H1 (cell line): ENCODE results near the gene MIA2. TPM values are rescaled to one million over a fixed set of nuclear protein-coding genes. Genes with fewer than 3 reads are reported as not detected.
"Not testable (repeated sequence)": the region's sequence is repeated elsewhere in the genome, so short reads cannot be mapped to it uniquely, and the experiment has no call there.

Experiments used
- CTCF ChIA-PET: fragments of 300-600 bp; sonication (Branson Sonifier 250); formaldehyde crosslinking; loops from one replicate; lab custom pipeline; 2021; ENCODE audit not compliant: partially characterized antibody; lab: Charles Lee
- POLR2A ChIA-PET: fragments of 300-600 bp; sonication (Branson Sonifier 250); formaldehyde crosslinking; loops from one replicate; lab custom pipeline; 2021; ENCODE audit warnings: inconsistent platforms; ENCODE audit not compliant: partially characterized antibody; lab: Charles Lee
- DNase-seq, 2 experiments: peaks; one replicate each; pipeline versions ENCODE4 v3.0.0 to v3.0.0-alpha.2; 2010 to 2022; ENCODE audit warnings: low spot score in 2 of 2, low read depth in 1 of 2, mixed read lengths in 1 of 2
- FAIRE-seq: peaks from 2 replicates; lab custom pipeline; 2011; peaks lifted over from hg19 to GRCh38; lab: Jason Lieb, UNC
- H2AFZ ChIP-seq: 2 replicates; pipeline ENCODE4 v1.8.1; 2012; ENCODE audit warnings: low read length, inconsistent platforms
- H2AK5ac ChIP-seq: 2 replicates; pipeline ENCODE4 v1.6.1; 2013; ENCODE audit warnings: low read depth, low read length
- H2BK120ac ChIP-seq: replicated peaks from 2 replicates; pipeline ENCODE3; 2013; ENCODE audit warnings: low read depth, low read length, inconsistent platforms
- H2BK12ac ChIP-seq: 2 replicates; pipeline ENCODE4 v1.6.1; 2013; ENCODE audit warnings: low read depth, low read length
- H2BK15ac ChIP-seq: 2 replicates; pipeline ENCODE4 v1.6.1; 2013; ENCODE audit warnings: low read length
- H2BK20ac ChIP-seq: 2 replicates; pipeline ENCODE4 v1.6.1; 2013; ENCODE audit warnings: low read length
- H2BK5ac ChIP-seq: 2 replicates; pipeline ENCODE4 v1.6.1; 2013; ENCODE audit warnings: low read depth, low read length
- H3K14ac ChIP-seq: 2 replicates; pipeline ENCODE4 v1.6.1; 2013; ENCODE audit warnings: inconsistent platforms; ENCODE audit not compliant: insufficient read length
- H3K18ac ChIP-seq: 2 replicates; pipeline ENCODE4 v1.6.1; 2013; ENCODE audit warnings: low read length; ENCODE audit errors: extremely low read depth
- H3K23ac ChIP-seq: 2 replicates; pipeline ENCODE4 v1.6.1; 2013; ENCODE audit warnings: inconsistent platforms; ENCODE audit not compliant: insufficient read length
- H3K23me2 ChIP-seq: 2 replicates; pipeline ENCODE4 v1.6.1; 2013; ENCODE audit warnings: low read depth, low read length
- H3K27ac ChIP-seq: 2 replicates; pipeline ENCODE4 v1.6.1; 2011; ENCODE audit warnings: low read depth, low read length, inconsistent platforms
- H3K27me3 ChIP-seq, 4 experiments: replicated peaks in 1 of 4; 1 replicate in 1 of 4; 2 replicates in 3 of 4; pipeline versions ENCODE4 v1.6.1 to v1.8.1; 2011 to 2013; ENCODE audit warnings: low read length in 3 of 4, mild to moderate bottlenecking in 3 of 4, inconsistent platforms in 2 of 4, mixed read lengths in 2 of 4, moderate library complexity in 1 of 4; ENCODE audit not compliant: control insufficient read depth in 3 of 4, insufficient read depth in 3 of 4; ENCODE audit errors: extremely low read depth in 1 of 4
- H3K36me3 ChIP-seq, 4 experiments: 2 replicates each; pipeline versions ENCODE4 v1.6.1 to v1.8.1; 2011 to 2013; ENCODE audit warnings: mild to moderate bottlenecking in 4 of 4, low read length in 3 of 4, moderate library complexity in 2 of 4, control low read depth in 1 of 4, inconsistent platforms in 1 of 4; ENCODE audit not compliant: insufficient read depth in 4 of 4, control insufficient read depth in 2 of 4
- H3K4ac ChIP-seq: replicated peaks from 2 replicates; pipeline ENCODE3; 2013; ENCODE audit warnings: low read length, low read depth, mixed read lengths, inconsistent platforms; ENCODE audit not compliant: insufficient read length
- H3K4me1 ChIP-seq, 4 experiments: replicated peaks in 1 of 4; 1 replicate in 1 of 4; 2 replicates in 3 of 4; pipeline versions ENCODE4 v1.6.1 to v1.8.1; 2011 to 2013; ENCODE audit warnings: low read length in 3 of 4, inconsistent platforms in 2 of 4, mixed read lengths in 1 of 4; ENCODE audit not compliant: insufficient read depth in 4 of 4, control insufficient read depth in 3 of 4
- H3K4me2 ChIP-seq, 2 experiments: 2 replicates each; pipeline versions ENCODE4 v1.6.1 to v1.8.1; 2011 to 2013; ENCODE audit warnings: low read depth in 2 of 2, low read length in 2 of 2, control low read depth in 1 of 2, inconsistent platforms in 1 of 2, mild to moderate bottlenecking in 1 of 2; ENCODE audit not compliant: insufficient read depth in 1 of 2
- H3K4me3 ChIP-seq, 4 experiments: fragments of 200-600, 300-600 bp in 1 of 4; sonication (generic), shearing (Covaris generic), sonication (Bioruptor Twin) in 1 of 4; 2 replicates each; pipeline versions ENCODE4 v1.5.1 to v1.8.1; 2011 to 2016; ENCODE audit warnings: low read length in 4 of 4, low read depth in 3 of 4, control low read depth in 2 of 4, inconsistent platforms in 2 of 4, mild to moderate bottlenecking in 2 of 4, mixed read lengths in 1 of 4, moderate library complexity in 1 of 4; ENCODE audit not compliant: insufficient read depth in 2 of 4; ENCODE audit errors: extremely low read depth in 1 of 4
- H3K56ac ChIP-seq: replicated peaks from 2 replicates; pipeline ENCODE3; 2013; ENCODE audit warnings: low read depth, mild to moderate bottlenecking, mixed read lengths, low read length, inconsistent platforms; ENCODE audit not compliant: insufficient read length
- H3K79me1 ChIP-seq: 2 replicates; pipeline ENCODE4 v1.6.1; 2013; ENCODE audit warnings: low read depth, low read length, control low read depth
- H3K79me2 ChIP-seq, 2 experiments: 2 replicates each; pipeline versions ENCODE4 v1.6.1 to v1.8.1; 2012 to 2013; ENCODE audit warnings: low read length in 2 of 2, mild to moderate bottlenecking in 2 of 2, inconsistent platforms in 1 of 2; ENCODE audit not compliant: insufficient read depth in 2 of 2, control insufficient read depth in 1 of 2
- H3K9ac ChIP-seq, 4 experiments: replicated peaks in 1 of 4; 1 replicate in 1 of 4; 2 replicates in 3 of 4; pipeline versions ENCODE4 v1.6.1 to v1.8.1; 2011 to 2013; ENCODE audit warnings: low read depth in 3 of 4, low read length in 3 of 4, control low read depth in 2 of 4, mild to moderate bottlenecking in 2 of 4, moderate library complexity in 2 of 4, inconsistent platforms in 1 of 4; ENCODE audit errors: extremely low read depth in 1 of 4
- H3K9me3 ChIP-seq, 2 experiments: 2 replicates each; pipeline versions ENCODE4 v1.6.1 to v1.8.1; 2012 to 2013; ENCODE audit warnings: mild to moderate bottlenecking in 2 of 2, moderate library complexity in 2 of 2, control low read depth in 1 of 2, inconsistent platforms in 1 of 2, low read depth in 1 of 2, low read length in 1 of 2, mixed read lengths in 1 of 2; ENCODE audit not compliant: insufficient read depth in 2 of 2
- H4K20me1 ChIP-seq, 2 experiments: replicated peaks in 1 of 2; 2 replicates each; pipeline versions ENCODE3 to v1.8.1; 2011 to 2013; ENCODE audit warnings: inconsistent platforms in 2 of 2, low read length in 2 of 2, mild to moderate bottlenecking in 1 of 2; ENCODE audit not compliant: insufficient read depth in 2 of 2, control insufficient read depth in 1 of 2
- H4K5ac ChIP-seq: 2 replicates; pipeline ENCODE4 v1.6.1; 2013; ENCODE audit warnings: low read length, low read depth, mixed read lengths, inconsistent platforms; ENCODE audit not compliant: insufficient read length
- H4K8ac ChIP-seq: 2 replicates; pipeline ENCODE4 v1.8.0; 2013; ENCODE audit warnings: mild to moderate bottlenecking, moderate library complexity, low read length, inconsistent platforms; ENCODE audit not compliant: insufficient read depth; ENCODE audit errors: extremely low read depth
- H4K91ac ChIP-seq: replicated peaks from 2 replicates; pipeline ENCODE3; 2013; ENCODE audit warnings: low read length, mixed read lengths, inconsistent platforms; ENCODE audit not compliant: insufficient read length
- CREB1 ChIP-seq: IDR thresholded peaks from 2 replicates; pipeline ENCODE4 v1.6.1; 2012; ENCODE audit warnings: inconsistent platforms
- CTCF ChIP-seq, 3 experiments: IDR thresholded peaks; 1 replicate in 2 of 3; 2 replicates in 1 of 3; pipeline versions ENCODE4 v1.5.1 to v1.6.1; 2011; ENCODE audit warnings: low read length in 3 of 3, mild to moderate bottlenecking in 3 of 3, inconsistent platforms in 2 of 3, low read depth in 1 of 3, moderate library complexity in 1 of 3; ENCODE audit not compliant: insufficient read depth in 1 of 3; ENCODE audit errors: control extremely low read depth in 1 of 3
- RAD21 ChIP-seq, 2 experiments: IDR thresholded peaks in 1 of 2; conservative IDR thresholded peaks in 1 of 2; 2 replicates each; pipeline ENCODE4 v1.6.1; 2011; ENCODE audit warnings: low read depth in 2 of 2, low read length in 2 of 2, improper control_type of control experiment in 1 of 2, inconsistent platforms in 1 of 2, mild to moderate bottlenecking in 1 of 2, moderate library complexity in 1 of 2
- WGBS, 2 experiments: shearing (Covaris generic) in 1 of 2; methylation state at CpG; one replicate each; pipeline versions ENCODE4 v1.1.6 to v1.1.7; 2013 to 2015; ENCODE audit warnings: low lambda C conversion rate in 2 of 2, mixed read lengths in 2 of 2, inconsistent platforms in 1 of 2, low coverage in 1 of 2, missing lambda C conversion rate in 1 of 2; ENCODE audit not compliant: insufficient replicate concordance in 2 of 2, insufficient coverage in 1 of 2, insufficient read length in 1 of 2; ENCODE audit errors: extremely low coverage in 1 of 2, missing lambda C conversion rate in 1 of 2; 5-methylcytosine and 5-hydroxymethylcytosine counted together
- polyA plus RNA-seq, 7 experiments: library from polyadenylated mRNA; depleted of rRNA in 3 of 7; stranded (reverse) in 5 of 7; unstranded in 2 of 7; fragments of >200 nt in 5 of 7; fragments of 200-250 nt in 2 of 7; gene quantifications; 1 replicate in 5 of 7; 2 replicates in 1 of 7; 4 replicates in 1 of 7; pipeline versions ENCODE4 v1.2.1 to v1.2.3, GENCODE V29; 2011 to 2013; ENCODE audit warnings: missing spikeins in 2 of 7, mixed read lengths in 2 of 7
- total RNA-seq: library from RNA; stranded (reverse); fragmentation: NEBNext Ultra II Directional; extraction: Animal tissue kit (Norgen Biotek cat#: 25700); gene quantifications from 2 replicates; pipeline ENCODE4 v1.2.1, GENCODE V29; 2021

MIA2 gene
- total and polyA plus RNA-seq, 2 of the 8 experiments (the other 6 are each of a cell fraction or from before 2014, with no cell fraction given): 10.1 to 15.0 TPM

GRCh38 chr14:39231751-39232553 lies 1.8 kb upstream of the MIA2 start:
- H3K4me3 ChIP-seq, H2BK12ac ChIP-seq, H3K36me3 ChIP-seq, H4K5ac ChIP-seq, H2BK5ac ChIP-seq, H2BK15ac ChIP-seq, H2BK120ac ChIP-seq, H3K23ac ChIP-seq, H3K9me3 ChIP-seq, H3K79me2 ChIP-seq, H4K20me1 ChIP-seq, H2AK5ac ChIP-seq, H3K27ac ChIP-seq, H2BK20ac ChIP-seq, H3K79me1 ChIP-seq, H3K18ac ChIP-seq, H3K4me2 ChIP-seq, H4K91ac ChIP-seq, H3K56ac ChIP-seq, H3K23me2 ChIP-seq, H4K8ac ChIP-seq, H3K27me3 ChIP-seq, H3K14ac ChIP-seq, H3K4me1 ChIP-seq, H3K4ac ChIP-seq, H3K9ac ChIP-seq: not testable (repeated sequence)
- 93% methylated on average over 11 of the region's 11 CpGs; no CpG with 5 or more reads in 1 of the 2 experiments for WGBS, 2 experiments
- H2AFZ ChIP-seq: peak overlapping the region; percentile 13
- peak; percentile 86 to 88 for TF ChIP-seq RAD21 (IDR thresholded peaks at IDR 0.05 in 1 of 2, conservative IDR thresholded peaks at IDR 0.05 in 1 of 2; ENCODE audit: low read depth in 2 of 2, low read length in 2 of 2)
- TF ChIP-seq CREB1: peak; percentile 59; the same call in 1 of the 2 replicates
- TF ChIP-seq CTCF (IDR thresholded peaks at IDR 0.05; ENCODE audit: control extremely low read depth in 1 of 3, insufficient read depth in 1 of 3, low read depth in 1 of 3, low read length in 3 of 3): peak; percentile 1 to 53 (median 51)
- FAIRE-seq: peak; percentile 87
- ChIA-PET CTCF (interaction anchor here (0.7 to 2.6 kb wide), 34 partner anchors 9 to 1426 kb away, joined by 3 to 21 read pairs (median 4); partner anchors contain the start of gene TRAPPC6B), POLR2A (interaction anchor here (1.0 kb wide), 2 partner anchors 47 to 78 kb away, joined by 4 read pairs; no protein-coding TSS in a partner anchor)
- peak in 1 of 2 experiments; percentile 1 for DNase-seq
